OCI-M1 (cell line): ENCODE data around the gene UFL1.
"Not testable (repeated sequence)": the region's sequence is repeated elsewhere in the genome, so short reads cannot be mapped to it uniquely, and the experiment has no call there.

Source experiments
- DNase-seq: peaks from one replicate; lab custom pipeline; 2025; lab: John Stamatoyannopoulos, UW

The UFL1 gene

GRCh38 chr6:96521644-96522464, at the start of gene UFL1:
UFL1 (plus strand) TSS chr6:96521806; CDS start chr6:96521874, 68 bp downstream.
- peak; percentile 97 for DNase-seq

- not testable (repeated sequence) for DNase-seq
These were observed 49.3 kb upstream of the UFL1 start for GRCh38 chr6:96472291-96472690.

GRCh38 chr6:96478695-96479094, 42.9 kb upstream of the UFL1 start:
- no peak for DNase-seq

- no peak for DNase-seq
These were observed 29.7 kb upstream of the UFL1 start for GRCh38 chr6:96491926-96492325.

- DNase-seq: no peak
These were observed 21.8 kb upstream of the UFL1 start for GRCh38 chr6:96499781-96500180.

GRCh38 chr6:96502915-96503314, 18.7 kb upstream of the UFL1 start:
- no peak for DNase-seq

GRCh38 chr6:96505363-96505762, 16.2 kb upstream of the UFL1 start:
- DNase-seq: no peak

- DNase-seq: no peak
These were observed 12.3 kb upstream of the UFL1 start for GRCh38 chr6:96509281-96509680.

GRCh38 chr6:96520171-96521115, 1.2 kb upstream of the UFL1 start:
- DNase-seq: peak; percentile 58

- DNase-seq: no peak
These were observed 331 bp upstream of the UFL1 start for GRCh38 chr6:96521306-96521643.

GRCh38 chr6:96522465-96523009, 931 bp downstream of the UFL1 start:
- DNase-seq: no peak

GRCh38 chr6:96528193-96528592, 6.6 kb downstream of the UFL1 start:
- no peak for DNase-seq

GRCh38 chr6:96532399-96532798, 10.8 kb downstream of the UFL1 start:
- DNase-seq: no peak

GRCh38 chr6:96537726-96538125, 16.1 kb downstream of the UFL1 start:
- no peak for DNase-seq

GRCh38 chr6:96542702-96543101, 21.1 kb downstream of the UFL1 start:
- DNase-seq: peak; percentile 51

GRCh38 chr6:96545882-96546281, 24.3 kb downstream of the UFL1 start:
- DNase-seq: peak; percentile 62

- no peak for DNase-seq
These were observed 26.0 kb downstream of the UFL1 start for GRCh38 chr6:96547654-96548053.

- DNase-seq: no peak
These were observed 33.0 kb downstream of the UFL1 start for GRCh38 chr6:96554558-96554957.

- DNase-seq: not testable (repeated sequence)
These were observed 38.1 kb downstream of the UFL1 start for GRCh38 chr6:96559740-96560139.

- no peak for DNase-seq
These were observed 41.3 kb downstream of the UFL1 start, which contains the start of gene FHL5 for GRCh38 chr6:96562886-96563285. FHL5 (plus strand) TSS chr6:96563128; CDS start chr6:96603614, 40,486 bp downstream.

- no peak for DNase-seq
These were observed 42.2 kb downstream of the UFL1 start for GRCh38 chr6:96563853-96564252.

- DNase-seq: no peak
These were observed 48.4 kb downstream of the UFL1 start for GRCh38 chr6:96570053-96570452.

- no peak for DNase-seq
These were observed 49.9 kb downstream of the UFL1 start for GRCh38 chr6:96571551-96571950.
